Islet of Langerhans (tissue), 1 donor: ENCODE data around the gene VWA5B2.
A peak's percentile ranks its signal among the peaks of the same experiment; 100 is the strongest.

Source experiments
- FAIRE-seq: peaks from one replicate; lab custom pipeline; 2011; peaks lifted over from hg19 to GRCh38; lab: Jason Lieb, UNC

VWA5B2 gene

DNA sequence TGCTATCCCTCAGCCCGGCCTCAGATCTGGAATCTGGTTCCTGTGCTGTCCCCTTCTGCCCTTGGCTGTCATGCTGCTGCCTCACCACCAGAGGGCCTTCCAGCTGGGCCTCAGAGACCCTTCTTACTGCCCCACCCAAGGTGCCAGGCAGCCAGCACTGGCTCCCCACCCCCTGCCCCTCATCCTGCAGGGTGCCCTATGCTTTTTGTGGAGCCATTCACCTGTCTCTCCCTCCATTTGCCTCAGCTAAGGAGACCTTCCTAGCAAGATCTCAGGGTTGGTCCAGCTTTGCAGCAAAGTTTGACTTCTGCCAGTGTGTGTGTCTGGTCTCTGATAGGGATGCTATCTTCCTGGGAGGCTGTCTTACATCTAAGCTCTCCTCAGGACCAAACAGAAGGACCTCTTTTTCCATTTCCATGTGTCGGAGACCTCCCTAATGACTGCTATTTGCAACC is 1.9 kb upstream of the VWA5B2 start:
- FAIRE-seq: no peak

DNA sequence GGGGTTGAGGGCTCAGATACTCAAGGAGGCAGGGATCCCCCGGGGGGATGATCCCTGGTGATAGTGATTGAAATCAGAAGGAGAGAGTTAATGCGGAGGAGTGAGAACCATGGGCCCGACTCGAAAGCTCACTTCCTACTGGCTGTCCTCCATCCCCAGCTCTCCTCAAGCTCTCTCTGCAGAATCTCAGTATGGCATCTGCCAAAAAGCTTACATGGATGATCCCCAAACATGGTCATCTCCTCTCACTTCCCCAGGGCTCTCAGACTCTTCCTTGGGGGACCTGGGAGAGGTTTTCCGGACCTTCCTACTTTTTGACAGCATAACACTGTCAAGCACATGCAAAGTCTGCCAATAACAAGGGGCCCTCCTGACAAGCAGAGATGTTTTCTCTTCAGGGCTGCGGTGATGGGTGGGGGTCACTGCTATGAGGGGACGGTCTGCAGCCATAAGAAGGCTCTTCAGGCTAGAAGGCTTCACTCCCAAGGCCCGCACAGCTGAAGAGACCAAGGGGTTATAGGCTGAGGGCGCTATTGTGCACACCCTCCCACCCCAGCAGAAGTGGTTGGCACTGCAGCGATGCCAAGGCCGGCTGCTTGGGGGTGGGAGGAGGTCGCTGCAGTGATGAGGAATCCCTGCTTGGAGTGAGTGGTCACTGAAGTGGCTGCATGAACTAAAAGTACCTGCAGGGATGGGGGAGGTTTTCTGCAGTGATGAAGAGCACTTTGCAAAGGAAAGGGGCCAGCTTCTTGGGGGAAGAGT is 828 bp upstream of the VWA5B2 start:
- no peak for FAIRE-seq

DNA sequence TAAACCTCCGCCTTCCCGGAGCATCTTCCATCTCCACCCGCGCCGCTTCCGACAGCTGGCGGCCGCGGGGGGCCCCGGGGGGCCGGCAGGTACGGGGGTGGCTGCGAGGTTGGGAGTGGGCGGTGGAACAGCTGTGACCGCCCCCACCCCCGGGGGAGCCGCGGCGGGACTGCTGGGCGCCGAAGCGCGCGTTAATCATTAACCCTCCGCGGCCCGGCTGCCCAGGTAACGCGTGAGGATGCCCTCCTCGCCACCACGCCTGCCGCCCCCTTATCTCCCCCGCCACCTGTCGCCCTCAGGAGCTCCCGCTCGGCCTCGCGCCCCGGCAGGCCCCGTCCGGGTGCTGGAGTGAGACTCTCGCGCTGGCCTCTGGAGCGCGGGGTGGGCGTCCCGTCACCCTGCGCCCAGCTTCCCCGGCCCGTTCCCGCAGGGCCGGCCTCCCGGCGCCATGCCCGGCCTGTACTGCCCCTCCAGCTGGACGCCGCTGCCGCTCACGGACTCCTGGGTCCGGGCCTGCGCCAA is 757 bp downstream of the VWA5B2 start:
- FAIRE-seq: no peak

DNA sequence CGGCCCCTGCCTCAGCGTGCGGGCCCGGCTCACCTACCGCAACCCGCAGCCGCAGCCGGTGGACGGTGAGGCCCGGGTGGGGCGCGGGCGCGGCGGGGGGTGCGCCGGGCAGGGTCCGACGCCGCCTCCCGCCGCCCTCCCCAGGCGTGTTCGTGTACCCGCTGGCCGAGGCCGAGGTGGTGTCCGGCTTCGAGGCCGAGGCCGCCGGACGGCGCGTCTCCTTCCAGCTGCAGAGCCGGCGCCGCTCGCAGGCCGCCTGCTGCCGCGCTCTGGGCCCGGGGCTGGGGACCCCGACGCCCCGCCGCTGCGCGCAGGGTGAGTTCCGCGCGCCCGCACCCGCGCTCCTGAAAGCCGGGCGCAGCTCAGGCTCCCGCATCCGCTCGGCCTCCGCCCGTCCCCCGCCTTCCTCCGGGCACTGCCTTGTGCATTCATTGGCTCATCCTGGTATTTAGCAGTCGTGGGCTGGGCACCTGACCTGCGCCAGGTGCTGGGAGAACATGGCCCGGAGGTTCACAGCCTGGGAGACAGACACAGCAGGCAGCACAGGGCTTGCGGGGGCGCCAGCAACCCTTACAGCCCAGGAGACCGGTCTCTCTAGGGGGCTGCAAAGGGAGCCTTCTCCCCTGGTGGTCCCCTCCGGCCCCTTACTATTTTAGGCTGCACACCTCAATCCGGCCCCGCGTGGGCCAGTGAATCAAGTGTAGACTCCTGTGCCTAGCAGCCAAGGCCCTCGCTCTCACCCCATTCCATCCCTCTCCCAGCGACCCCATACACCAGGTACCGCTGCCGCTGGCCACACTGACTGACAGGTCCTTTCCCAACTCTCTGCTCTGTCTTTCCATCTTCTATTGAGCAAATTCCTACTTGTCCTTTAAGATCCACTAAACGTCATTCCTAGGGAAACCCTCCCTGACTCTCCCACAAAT is 1.5 kb downstream of the VWA5B2 start:
- no peak for FAIRE-seq

DNA sequence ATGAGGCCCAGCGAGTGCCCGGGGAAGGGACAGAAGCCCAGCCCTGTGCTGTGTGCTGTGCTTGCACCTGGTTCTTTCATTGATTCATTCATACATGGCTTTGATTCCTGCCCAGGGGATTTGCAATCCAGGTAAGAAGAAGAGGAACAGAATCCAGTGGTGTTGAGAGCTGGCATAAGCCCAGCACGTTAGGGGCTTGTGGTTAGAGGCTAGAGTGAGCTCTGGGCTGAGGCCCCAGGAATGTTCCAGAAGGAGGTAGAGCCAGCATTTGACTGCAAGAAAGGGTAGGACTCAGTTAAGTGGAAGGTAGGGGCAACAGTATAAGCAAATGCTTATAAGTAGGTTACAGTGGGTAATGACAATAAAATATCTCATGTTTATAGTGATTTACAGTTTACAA is 2.3 kb downstream of the VWA5B2 start:
- FAIRE-seq: no peak

DNA sequence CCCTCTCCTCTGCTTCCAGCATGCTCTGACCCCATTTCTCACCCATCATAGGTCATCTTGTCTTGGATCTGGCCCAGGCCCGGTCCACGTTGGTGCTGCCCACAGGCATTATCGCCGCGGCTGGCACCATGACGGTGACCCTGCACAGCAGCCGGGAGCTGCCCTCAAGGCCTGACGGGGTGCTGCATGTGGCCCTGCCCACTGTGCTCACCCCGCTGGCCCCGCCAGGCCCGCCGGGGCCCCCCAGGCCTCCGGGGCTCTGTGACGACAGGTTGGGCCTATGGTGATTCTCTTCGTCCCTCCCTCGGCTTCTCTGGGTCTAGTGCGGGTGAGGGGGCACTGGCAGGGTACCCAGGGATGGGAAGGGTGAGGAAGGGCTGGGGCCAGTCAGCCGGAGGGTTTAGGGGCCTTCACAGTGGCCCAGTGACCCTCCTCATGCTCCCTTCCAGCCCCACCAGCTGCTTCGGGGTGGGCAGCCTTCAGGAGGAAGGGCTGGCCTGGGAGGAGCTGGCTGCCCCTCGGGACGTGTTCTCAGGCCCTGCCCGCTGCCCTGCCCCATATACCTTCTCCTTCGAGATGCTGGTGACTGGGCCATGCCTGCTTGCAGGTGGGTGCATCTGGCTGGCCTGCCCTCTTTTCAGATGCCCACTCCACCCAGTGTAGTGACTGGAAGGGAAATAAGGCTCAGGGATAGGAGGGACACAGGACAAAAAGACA is 3.9 kb downstream of the VWA5B2 start:
- FAIRE-seq: no peak

DNA sequence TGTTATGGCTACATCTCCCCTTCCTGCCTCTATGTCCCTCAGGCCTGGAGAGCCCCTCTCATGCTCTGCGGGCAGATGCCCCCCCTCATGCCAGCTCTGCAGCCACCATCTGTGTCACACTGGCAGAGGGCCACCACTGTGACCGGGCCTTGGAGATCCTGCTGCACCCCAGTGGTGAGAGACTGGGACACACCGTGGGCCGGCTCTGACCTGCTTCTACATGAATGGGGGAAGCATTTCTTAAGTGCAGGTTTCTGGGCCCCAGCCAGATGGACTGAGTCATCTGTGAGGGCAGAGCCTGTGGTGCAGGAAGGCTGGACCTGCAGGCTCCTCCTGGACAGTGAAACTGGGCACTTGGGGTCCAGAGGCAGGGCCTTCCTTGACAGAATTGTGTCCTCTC is 4.8 kb downstream of the VWA5B2 start:
- FAIRE-seq: peak; percentile 36

DNA sequence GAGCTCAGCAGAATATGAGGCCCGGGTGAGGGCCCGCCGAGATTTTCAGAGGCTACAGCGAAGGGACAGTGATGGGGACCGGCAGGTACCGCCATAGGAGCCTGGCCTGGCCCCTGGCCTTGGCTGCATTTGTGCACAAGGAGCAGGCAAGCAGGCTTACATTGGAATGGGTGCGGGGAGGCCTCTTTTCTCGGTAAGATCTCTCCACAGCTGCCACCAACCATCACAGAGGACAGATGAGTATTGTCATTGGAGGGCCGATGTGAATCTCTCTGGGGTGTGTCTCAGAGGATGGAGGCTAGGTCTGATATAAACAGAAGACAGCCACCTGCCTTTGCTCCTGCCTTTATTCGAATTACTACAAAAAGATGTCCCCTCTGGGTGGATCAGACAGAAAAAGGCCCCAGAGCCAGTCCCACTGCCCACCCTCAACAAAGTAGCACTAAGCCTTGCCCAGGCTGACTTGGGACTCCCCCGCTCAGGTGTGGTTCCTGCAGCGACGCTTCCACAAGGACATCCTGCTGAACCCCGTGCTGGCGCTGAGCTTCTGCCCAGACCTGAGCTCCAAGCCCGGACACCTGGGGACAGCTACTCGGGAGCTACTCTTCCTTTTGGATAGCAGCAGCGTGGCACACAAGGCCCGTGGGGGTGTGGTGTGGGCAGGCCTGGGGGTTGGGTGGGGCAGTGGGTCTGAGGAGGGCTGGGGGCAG is 5.4 kb downstream of the VWA5B2 start:
- no peak for FAIRE-seq

DNA sequence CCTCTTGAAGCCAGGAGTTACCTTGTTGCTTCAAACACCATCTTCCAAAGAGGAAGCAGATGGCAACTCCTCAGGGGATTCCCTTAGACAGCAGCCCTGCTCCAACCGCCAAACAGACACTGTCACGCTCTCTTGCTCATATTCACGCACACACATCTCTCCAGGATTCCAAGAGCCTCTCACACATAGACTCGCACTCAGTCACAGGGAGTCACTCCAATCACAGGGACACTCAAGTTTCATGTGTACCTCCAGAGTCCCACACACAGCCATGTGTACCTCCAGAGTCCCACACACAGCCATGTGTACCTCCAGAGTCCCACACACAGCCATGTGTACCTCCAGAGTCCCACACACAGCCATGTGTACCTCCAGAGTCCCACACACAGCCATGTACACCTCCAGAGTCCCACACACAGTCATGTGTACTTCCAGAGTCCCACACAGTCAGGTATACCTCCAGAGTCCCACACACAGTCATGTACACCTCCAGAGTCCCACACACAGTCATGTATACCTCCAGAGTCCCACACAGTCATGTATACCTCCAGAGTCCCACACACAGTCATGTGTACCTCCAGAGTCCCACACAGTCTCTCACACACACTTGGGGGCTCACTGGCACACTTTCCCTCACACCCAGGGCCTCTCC is 6.1 kb downstream of the VWA5B2 start:
- no peak for FAIRE-seq

DNA sequence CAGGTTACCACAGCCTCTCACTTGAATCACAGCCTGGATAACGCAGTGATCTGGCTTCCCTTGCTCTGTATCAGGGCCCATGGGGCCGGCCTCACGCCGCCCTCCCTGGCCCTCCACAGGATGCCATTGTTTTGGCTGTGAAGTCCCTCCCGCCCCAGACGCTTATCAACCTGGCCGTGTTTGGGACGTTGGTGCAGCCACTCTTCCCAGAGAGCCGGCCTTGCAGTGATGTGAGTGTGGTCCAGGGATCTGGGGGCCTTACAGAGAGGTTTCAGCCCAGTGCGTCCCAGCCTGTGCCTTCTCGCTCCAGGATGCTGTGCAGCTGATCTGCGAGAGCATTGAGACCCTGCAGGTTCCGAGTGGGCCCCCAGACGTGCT is 6.6 kb downstream of the VWA5B2 start:
- no peak for FAIRE-seq

DNA sequence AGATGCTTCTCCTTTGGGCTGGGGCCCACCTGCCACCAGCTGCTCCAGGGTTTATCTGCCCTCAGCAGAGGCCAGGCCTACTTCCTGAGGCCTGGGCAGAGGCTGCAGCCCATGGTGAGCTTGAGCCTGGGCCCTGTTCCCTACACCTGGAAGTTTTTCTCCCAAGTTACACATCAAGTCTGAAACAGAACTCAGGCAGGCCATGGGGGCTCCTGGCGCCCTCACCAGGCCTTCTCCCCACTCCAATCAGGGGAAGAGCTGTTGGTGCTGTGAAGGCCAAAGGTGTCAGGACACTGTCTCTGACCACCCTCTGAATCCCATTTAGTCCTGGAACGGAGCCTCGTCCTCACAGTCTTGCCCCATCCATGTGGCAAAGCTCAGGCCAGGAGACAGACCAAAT is 7.3 kb downstream of the VWA5B2 start:
- FAIRE-seq: no peak

DNA sequence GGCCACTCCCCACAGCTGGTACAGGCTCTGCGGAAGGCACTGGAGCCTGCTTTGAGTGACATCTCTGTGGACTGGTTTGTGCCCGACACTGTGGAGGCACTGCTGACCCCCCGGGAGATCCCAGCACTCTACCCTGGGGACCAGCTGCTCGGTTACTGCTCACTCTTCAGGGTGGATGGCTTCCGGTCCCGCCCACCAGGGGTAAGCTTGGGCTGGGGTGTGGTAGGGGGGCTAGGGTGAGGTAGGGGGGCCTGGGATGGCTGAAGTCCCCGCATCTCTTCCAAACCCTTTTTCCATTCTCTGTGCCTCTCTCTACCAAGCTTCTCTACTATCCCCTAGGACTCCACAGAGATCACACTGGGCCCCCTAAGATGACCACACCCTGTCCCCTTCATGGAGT is 7.8 kb downstream of the VWA5B2 start:
- no peak for FAIRE-seq

DNA sequence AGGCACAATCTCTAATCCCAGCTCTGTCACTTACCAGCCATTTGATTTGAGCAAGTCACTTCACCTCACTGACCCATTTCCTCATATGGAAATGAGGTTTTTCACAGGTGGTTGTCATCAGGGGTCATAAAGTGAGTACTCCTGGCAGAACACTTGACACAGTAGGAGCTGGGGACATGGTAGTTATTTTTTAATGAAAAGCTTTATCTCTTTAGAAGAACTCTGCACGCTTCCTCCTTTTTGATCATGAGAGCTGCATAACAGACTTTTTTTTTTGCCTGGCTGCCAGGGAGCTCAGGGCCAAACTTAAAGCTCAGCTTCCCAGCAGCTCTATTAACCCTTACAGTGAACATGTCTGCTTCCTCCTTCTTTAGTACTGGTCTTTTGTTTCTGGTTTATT is 8.4 kb downstream of the VWA5B2 start:
- FAIRE-seq: no peak

DNA sequence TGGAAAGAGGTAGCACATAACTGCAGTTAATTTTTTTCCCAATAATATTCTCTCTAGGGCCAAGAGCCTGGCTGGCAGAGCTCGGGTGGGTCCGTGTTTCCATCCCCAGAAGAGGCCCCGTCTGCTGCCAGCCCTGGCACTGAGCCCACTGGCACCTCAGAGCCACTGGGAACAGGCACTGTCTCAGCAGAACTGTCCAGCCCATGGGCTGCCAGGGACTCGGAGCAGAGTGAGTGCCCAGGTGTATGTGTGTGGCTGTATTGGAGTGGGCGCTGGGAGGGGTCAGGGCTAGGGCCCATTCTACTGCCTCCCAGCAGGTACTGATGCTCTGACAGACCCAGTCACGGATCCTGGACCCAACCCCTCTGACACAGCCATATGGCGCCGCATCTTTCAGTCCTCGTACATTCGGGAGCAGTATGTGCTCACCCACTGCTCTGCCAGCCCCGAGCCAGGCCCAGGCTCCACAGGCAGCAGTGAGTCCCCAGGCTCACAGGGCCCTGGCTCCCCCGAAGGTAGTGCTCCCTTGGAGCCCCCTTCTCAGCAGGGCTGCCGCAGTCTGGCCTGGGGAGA is 8.9 kb downstream of the VWA5B2 start:
- FAIRE-seq: no peak

DNA sequence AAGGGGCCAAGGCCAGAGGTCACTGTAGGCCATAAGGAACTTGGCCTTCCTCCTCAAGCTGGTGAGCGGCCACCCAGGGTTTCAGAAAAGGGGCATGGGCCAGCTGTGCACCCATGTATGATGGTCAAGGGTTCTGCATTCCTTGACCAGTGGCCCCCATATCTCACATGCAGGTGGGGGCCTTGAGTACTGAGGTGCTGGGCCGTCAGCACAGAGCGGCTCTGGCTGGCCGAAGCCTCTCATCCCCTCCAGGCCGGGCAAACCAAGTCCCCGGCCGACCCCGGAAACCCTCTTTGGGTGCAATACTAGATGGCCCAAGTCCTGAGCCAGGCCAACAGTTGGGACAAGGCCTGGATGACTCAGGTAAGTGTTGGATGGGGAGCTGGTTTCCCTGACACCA is 9.8 kb downstream of the VWA5B2 start:
- no peak for FAIRE-seq

DNA sequence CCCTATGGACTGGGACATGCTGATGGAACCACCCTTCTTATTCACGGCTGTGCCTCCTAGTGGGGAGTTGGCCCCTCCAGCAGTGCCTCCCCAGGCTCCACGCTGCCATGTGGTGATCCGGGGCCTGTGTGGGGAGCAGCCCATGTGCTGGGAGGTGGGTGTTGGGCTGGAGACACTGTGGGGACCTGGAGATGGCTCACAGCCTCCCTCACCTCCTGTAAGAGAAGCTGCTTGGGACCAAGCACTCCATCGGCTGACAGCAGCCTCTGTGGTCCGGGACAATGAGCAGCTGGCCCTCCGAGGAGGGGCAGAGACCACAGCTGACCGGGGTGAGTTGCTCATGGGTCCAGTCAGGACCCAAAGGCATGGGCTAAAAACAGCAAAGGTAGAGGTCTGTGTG is 10.3 kb downstream of the VWA5B2 start:
- no peak for FAIRE-seq

DNA sequence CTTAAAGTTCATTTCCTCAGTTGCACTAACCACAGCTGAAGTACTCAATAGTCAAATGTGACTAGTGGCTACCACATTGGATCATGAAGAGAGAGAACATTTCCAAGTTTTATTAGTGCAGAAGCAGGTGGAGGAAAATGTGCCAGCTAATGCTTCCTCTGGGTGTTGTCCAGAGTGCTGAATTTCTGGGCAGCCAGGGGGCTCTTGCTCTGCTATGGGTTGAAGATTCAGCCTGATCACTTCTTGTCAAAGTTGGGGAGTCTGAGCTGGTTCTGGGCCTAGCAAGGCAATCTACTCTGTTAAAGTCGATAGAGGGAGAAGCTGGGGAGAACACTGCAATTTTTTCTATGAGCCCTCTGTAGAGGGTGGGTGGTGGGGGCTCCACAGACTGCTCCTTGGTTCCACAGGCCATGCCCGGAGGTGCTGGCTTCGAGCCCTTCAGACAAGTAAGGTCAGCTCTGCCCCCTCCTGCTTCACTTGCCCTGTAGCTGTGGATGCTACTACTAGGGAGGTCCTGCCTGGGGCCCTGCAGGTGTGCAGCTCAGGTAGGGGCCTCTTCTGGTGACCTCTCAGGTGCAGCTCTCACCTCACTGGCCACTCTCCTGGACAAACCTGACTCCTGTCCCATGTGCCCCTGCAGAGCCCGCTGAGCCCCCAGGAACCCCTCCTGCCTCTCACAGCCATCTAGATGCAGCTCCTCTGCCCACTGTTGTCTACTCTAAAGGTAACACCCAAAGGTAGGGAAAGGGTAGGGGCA is 11.2 kb downstream of the VWA5B2 start:
- FAIRE-seq: no peak

DNA sequence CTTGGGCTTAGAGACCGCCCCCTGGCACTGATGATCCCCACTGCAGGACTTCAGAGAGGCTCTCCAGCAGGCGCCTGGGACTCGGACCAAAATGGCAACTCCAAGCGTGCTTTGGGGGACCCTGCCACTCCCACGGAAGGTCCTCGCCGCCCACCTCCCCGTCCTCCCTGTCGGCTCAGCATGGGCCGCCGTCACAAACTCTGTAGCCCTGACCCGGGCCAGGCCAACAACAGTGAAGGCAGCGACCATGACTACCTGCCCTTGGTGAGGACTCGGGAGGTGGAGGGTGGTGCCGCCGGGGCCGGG is 11.7 kb downstream of the VWA5B2 start:
- FAIRE-seq: no peak

DNA sequence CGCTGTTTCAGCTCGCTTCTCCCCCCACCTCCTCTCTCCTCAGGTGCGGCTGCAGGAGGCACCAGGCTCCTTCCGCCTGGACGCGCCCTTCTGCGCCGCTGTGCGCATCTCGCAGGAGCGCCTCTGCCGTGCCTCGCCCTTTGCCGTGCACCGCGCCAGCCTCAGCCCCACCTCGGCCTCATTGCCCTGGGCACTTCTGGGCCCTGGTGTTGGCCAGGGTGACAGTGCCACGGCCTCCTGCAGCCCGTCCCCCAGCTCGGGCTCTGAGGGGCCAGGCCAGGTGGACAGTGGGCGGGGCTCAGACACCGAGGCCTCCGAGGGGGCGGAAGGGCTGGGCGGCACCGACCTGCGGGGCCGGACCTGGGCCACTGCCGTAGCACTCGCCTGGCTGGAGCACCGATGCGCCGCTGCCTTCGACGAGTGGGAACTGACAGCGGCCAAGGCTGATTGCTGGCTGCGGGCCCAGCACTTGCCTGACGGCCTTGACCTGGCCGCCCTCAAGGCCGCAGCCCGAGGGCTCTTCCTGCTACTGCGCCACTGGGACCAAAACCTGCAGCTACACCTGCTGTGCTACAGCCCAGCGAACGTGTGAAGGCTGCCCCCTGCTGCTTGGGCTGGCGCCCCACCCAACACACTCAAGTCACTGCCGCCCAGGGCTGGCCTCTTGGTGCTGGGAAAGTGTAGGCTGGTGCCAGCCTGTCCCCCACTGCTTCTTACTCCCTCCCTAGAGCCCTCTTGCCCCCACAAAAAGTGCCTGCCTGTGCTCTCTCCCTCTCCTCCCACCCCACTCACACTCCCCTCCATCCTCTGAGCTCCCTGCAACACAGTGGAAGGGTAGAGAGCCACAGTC is 12.3 kb downstream of the VWA5B2 start:
- FAIRE-seq: no peak

DNA sequence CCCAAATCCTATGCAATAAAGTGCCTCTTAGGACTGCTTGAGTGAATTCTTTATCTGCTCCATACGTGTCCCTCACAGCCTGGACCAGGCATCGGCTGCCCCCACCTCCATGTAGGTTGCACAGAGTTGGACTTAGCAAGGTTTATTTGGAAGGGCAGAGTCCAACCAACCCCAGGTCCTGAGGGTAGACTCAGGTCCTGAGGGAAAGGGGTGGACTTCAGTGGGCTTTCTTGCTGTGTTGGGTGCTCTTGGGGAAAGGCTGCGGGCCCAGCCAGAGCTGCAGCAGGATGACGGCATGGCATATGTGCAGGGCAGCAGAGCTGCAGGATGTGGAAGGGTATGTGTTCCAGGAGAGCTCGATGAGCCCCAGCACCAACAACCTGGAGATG is 12.9 kb downstream of the VWA5B2 start:
- no peak for FAIRE-seq
